Measurements from ENCODE around the gene RALY. TPM values are rescaled to one million over a fixed set of nuclear protein-coding genes. Genes with fewer than 3 reads are reported as not detected.

RALY gene
- total and polyA plus RNA-seq, 2 of the 4 experiments (the other 2 are of a cell fraction) = 46.2 to 115 TPM

DNA sequence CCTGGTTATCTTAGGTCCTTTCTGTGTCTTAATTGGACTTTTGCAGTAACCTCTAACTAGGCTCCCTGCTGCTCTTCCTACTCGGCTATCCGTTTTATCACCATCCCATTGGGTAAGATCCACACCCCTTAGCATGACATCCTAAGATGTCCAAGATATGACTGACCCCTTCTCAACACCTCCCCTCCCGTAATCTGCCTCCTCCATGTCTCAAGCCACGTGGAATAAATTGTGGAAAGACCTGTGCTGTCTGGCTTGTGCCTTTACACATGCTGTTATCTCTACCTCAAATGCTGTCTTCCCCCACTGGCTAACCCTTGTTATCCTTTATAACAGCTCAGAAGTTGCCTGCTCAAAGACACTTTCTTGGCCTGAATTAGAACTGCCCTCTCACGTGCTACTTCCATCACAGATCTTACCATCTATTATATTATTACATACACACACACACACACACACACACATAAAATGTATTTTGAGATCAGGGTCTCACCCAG lies 91.9 kb downstream of the RALY start:
- H3K27me3 ChIP-seq (ENCODE audit: control insufficient read depth, insufficient read depth, low read length) = no peaks in the 10 kb centered on the region
- no peak overlapping the region for H3K4me3 ChIP-seq (ENCODE audit: insufficient read depth, low read depth, low read length)
- no peak overlapping the region for H2BK5ac ChIP-seq (ENCODE audit: low read depth, low read length, poor library complexity, severe bottlenecking)
- no peak overlapping the region for H2BK120ac ChIP-seq (ENCODE audit: low read depth, low read length)
- no peak overlapping the region for H2AK5ac ChIP-seq (ENCODE audit: low read depth, low read length)
- H4K20me1 ChIP-seq (ENCODE audit: insufficient read depth, low read length) = peaks cover 85% of the 10 kb centered on the region
- DNase-seq = no peak
- H2AK9ac ChIP-seq (replicated peaks; ENCODE audit: low read depth, low read length, poor library complexity) = no peak overlapping the region
- no peak overlapping the region for H3K4ac ChIP-seq (ENCODE audit: low read depth, low read length)
- H3K9me1 ChIP-seq (ENCODE audit: insufficient read depth, low read length) = peaks cover 32% of the 10 kb centered on the region
- no TSS peak for BruUV-seq (replicated peaks)
- no peaks in the 10 kb centered on the region for H3K9me3 ChIP-seq (ENCODE audit: control insufficient read depth, insufficient read depth, low read length)
- TF ChIP-seq MAFK (IDR thresholded peaks at IDR 0.05; ENCODE audit: low read depth, low read length) (no peak), CEBPB (IDR thresholded peaks at IDR 0.05; ENCODE audit: low read depth, low read length) (no peak), MXI1 (IDR thresholded peaks at IDR 0.05; ENCODE audit: borderline replicate concordance, low read depth, low read length) (no peak), RAD21 (IDR thresholded peaks at IDR 0.05; ENCODE audit: low read length) (no peak), SMC3 (IDR thresholded peaks at IDR 0.05; ENCODE audit: low read depth, low read length) (no peak), MAZ (IDR thresholded peaks at IDR 0.05; ENCODE audit: borderline replicate concordance, low read depth, low read length) (no peak), POLR2A (IDR thresholded peaks at IDR 0.05; ENCODE audit: low read depth, low read length) (no peak), NFE2L2 (IDR thresholded peaks at IDR 0.05; ENCODE audit: low read depth, low read length) (no peak), CHD1 (IDR thresholded peaks at IDR 0.05; ENCODE audit: low read depth, low read length) (no peak), RFX5 (IDR thresholded peaks at IDR 0.05; ENCODE audit: low read depth, low read length) (no peak)
- TF ChIP-seq, protein P1, sequence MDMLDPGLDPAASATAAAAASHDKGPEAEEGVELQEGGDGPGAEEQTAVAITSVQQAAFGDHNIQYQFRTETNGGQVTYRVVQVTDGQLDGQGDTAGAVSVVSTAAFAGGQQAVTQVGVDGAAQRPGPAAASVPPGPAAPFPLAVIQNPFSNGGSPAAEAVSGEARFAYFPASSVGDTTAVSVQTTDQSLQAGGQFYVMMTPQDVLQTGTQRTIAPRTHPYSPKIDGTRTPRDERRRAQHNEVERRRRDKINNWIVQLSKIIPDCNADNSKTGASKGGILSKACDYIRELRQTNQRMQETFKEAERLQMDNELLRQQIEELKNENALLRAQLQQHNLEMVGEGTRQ (IDR thresholded peaks at IDR 0.05; ENCODE audit: low read depth, low read length) = no peak
- TF ChIP-seq, protein P2, sequence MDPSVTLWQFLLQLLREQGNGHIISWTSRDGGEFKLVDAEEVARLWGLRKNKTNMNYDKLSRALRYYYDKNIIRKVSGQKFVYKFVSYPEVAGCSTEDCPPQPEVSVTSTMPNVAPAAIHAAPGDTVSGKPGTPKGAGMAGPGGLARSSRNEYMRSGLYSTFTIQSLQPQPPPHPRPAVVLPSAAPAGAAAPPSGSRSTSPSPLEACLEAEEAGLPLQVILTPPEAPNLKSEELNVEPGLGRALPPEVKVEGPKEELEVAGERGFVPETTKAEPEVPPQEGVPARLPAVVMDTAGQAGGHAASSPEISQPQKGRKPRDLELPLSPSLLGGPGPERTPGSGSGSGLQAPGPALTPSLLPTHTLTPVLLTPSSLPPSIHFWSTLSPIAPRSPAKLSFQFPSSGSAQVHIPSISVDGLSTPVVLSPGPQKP (IDR thresholded peaks at IDR 0.05; ENCODE audit: borderline replicate concordance, low read depth, low read length) = no peak
- TF ChIP-seq, protein P3, sequence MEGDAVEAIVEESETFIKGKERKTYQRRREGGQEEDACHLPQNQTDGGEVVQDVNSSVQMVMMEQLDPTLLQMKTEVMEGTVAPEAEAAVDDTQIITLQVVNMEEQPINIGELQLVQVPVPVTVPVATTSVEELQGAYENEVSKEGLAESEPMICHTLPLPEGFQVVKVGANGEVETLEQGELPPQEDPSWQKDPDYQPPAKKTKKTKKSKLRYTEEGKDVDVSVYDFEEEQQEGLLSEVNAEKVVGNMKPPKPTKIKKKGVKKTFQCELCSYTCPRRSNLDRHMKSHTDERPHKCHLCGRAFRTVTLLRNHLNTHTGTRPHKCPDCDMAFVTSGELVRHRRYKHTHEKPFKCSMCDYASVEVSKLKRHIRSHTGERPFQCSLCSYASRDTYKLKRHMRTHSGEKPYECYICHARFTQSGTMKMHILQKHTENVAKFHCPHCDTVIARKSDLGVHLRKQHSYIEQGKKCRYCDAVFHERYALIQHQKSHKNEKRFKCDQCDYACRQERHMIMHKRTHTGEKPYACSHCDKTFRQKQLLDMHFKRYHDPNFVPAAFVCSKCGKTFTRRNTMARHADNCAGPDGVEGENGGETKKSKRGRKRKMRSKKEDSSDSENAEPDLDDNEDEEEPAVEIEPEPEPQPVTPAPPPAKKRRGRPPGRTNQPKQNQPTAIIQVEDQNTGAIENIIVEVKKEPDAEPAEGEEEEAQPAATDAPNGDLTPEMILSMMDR (conservative IDR thresholded peaks at IDR 0.05; ENCODE audit: low read depth, low read length) = no peak
- H3K4me2 ChIP-seq (ENCODE audit: low read depth, low read length) = no peak overlapping the region
- no peak overlapping the region for H3K18ac ChIP-seq (ENCODE audit: low read depth, low read length)
- H2AFZ ChIP-seq (replicated peaks; ENCODE audit: low read length, poor library complexity) = no peak overlapping the region
- H3K4me1 ChIP-seq (ENCODE audit: control insufficient read depth, insufficient read depth, low read length) = no peaks in the 10 kb centered on the region
- H4K5ac ChIP-seq (ENCODE audit: low read depth, low read length) = no peak overlapping the region
- POLR2A ChIA-PET (ENCODE audit: unreplicated experiment) = no interaction called here
- H3K9ac ChIP-seq (ENCODE audit: low read depth, low read length) = no peak overlapping the region
- H3K56ac ChIP-seq (ENCODE audit: extremely low read depth, insufficient read depth, low read length) = no peak overlapping the region
- no peak overlapping the region for H3K14ac ChIP-seq (replicated peaks; ENCODE audit: low read depth, low read length)
- intact Hi-C loops (cut with micrococcal nuclease) = loop anchor here (1.0 kb wide), 1 partner anchor 222 kb away; no protein-coding TSS in a partner anchor
- H4K8ac ChIP-seq (ENCODE audit: low read depth in 2 of 2, low read length in 2 of 2) = no peak overlapping the region
- H2BK15ac ChIP-seq (ENCODE audit: low read depth, low read length) = no peak overlapping the region
- ATAC-seq (ENCODE audit: low read depth) = no peak
- dilution Hi-C loops (cut with HindIII; ENCODE audit: low sequenced_read_pairs, unreplicated experiment) = no loop called here
- in situ Hi-C loops (cut with MboI; ENCODE audit: low sequenced_read_pairs) = no loop called here
- peaks cover 42 to 93% of the 10 kb centered on the region in 2 experiments for H3K79me1 ChIP-seq (ENCODE audit: low read depth in 1 of 2, low read length in 2 of 2)
- peaks cover 64% of the 10 kb centered on the region for H3K36me3 ChIP-seq (ENCODE audit: control insufficient read depth, insufficient read depth, low read length)
- 88% methylated on average over 4 of the region's 5 CpGs; no CpG with 5 or more reads in 1 of the 2 experiments for WGBS, 2 experiments (ENCODE audit: extremely low coverage in 2 of 2, insufficient read length in 1 of 2)
- no peak overlapping the region for H3K27ac ChIP-seq (ENCODE audit: insufficient read depth, low read length)
- H2BK20ac ChIP-seq (ENCODE audit: low read depth, low read length) = no peak overlapping the region
- no peak overlapping the region for H4K91ac ChIP-seq (ENCODE audit: insufficient read depth, low read depth, low read length)
- CTCF ChIA-PET = no interaction called here
- no peak overlapping the region for H3K23ac ChIP-seq (ENCODE audit: low read depth, low read length)

Measured in IMR-90 (cell line).